ENCODE results near the gene PSMB7.

The PSMB7 gene

GRCh38 chr9:124355941-124356744 is 59.1 kb downstream of the PSMB7 start:
- no peak for DNase-seq

- DNase-seq = no peak
Observed at GRCh38 chr9:124355039-124355940, 60.0 kb downstream of the PSMB7 start.

GRCh38 chr9:124354346-124355038 is 60.8 kb downstream of the PSMB7 start:
- DNase-seq = no peak

- peak; percentile 23 for DNase-seq
Observed at GRCh38 chr9:124353811-124354274, 61.4 kb downstream of the PSMB7 start.

GRCh38 chr9:124353166-124353768 is 62.0 kb downstream of the PSMB7 start:
- no peak for DNase-seq

GRCh38 chr9:124352616-124353015 is 62.6 kb downstream of the PSMB7 start:
- no peak for DNase-seq

GRCh38 chr9:124351672-124352468 is 63.4 kb downstream of the PSMB7 start:
- no peak for DNase-seq

- DNase-seq = no peak
Observed at GRCh38 chr9:124350494-124351263, 64.6 kb downstream of the PSMB7 start.

GRCh38 chr9:124349675-124350493 is 65.4 kb downstream of the PSMB7 start:
- no peak for DNase-seq

- DNase-seq = no peak
Observed at GRCh38 chr9:124349267-124349666, 66.0 kb downstream of the PSMB7 start.

GRCh38 chr9:124348831-124349230 is 66.4 kb downstream of the PSMB7 start:
- DNase-seq = no peak

- DNase-seq = no peak
Observed at GRCh38 chr9:124348363-124348762, 66.9 kb downstream of the PSMB7 start.

- DNase-seq = no peak
Observed at GRCh38 chr9:124347968-124348358, 67.3 kb downstream of the PSMB7 start.

- no peak for DNase-seq
Observed at GRCh38 chr9:124347206-124347967, 67.9 kb downstream of the PSMB7 start.

GRCh38 chr9:124346347-124347163 is 68.7 kb downstream of the PSMB7 start:
- DNase-seq = no peak

- no peak for DNase-seq
Observed at GRCh38 chr9:124345751-124346281, 69.4 kb downstream of the PSMB7 start.

GRCh38 chr9:124345063-124345462 is 70.2 kb downstream of the PSMB7 start:
- DNase-seq = no peak
